Neural cell (in vitro differentiated cells): ENCODE measurements around the gene COPS7A. TPM values are rescaled to one million over a fixed set of nuclear protein-coding genes. Genes with fewer than 3 reads are reported as not detected.

Experiments used
- H2AFZ ChIP-seq: fragments of 200-600, 300-800 bp; sonication (generic), shearing (Covaris generic); 2 replicates; pipeline ENCODE4 v1.6.0; 2014; ENCODE audit warnings: low read depth, mild to moderate bottlenecking, antibody characterized with exemption, low read length, moderate library complexity
- H3F3A ChIP-seq: fragments of 200-600 bp; shearing (Covaris generic); 2 replicates; pipeline ENCODE4 v1.6.1; 2016; ENCODE audit warnings: mild to moderate bottlenecking, moderate library complexity, mixed read lengths, antibody characterized with exemption, low read length; ENCODE audit not compliant: insufficient read depth, poor library complexity, severe bottlenecking
- H3K27ac ChIP-seq: fragments of 200-600, 300-800 bp; sonication (generic), shearing (Covaris generic); 2 replicates; pipeline ENCODE4 v1.5.1; 2014; ENCODE audit warnings: mild to moderate bottlenecking, low read length, moderate library complexity
- H3K27me3 ChIP-seq: fragments of 300-800, 200-600 bp; sonication (generic), shearing (Covaris generic); 2 replicates; pipeline ENCODE4 v1.6.0; 2014; ENCODE audit warnings: mild to moderate bottlenecking, low read depth, low read length, moderate library complexity; ENCODE audit not compliant: insufficient read depth
- H3K36me3 ChIP-seq: fragments of 300-800, 200-600 bp; sonication (generic), shearing (Covaris generic); 2 replicates; pipeline ENCODE4 v1.5.1; 2014; ENCODE audit warnings: mild to moderate bottlenecking, antibody characterized with exemption, low read length, moderate library complexity; ENCODE audit not compliant: insufficient read depth
- H3K4me2 ChIP-seq: fragments of 300-800, 200-600 bp; sonication (generic), shearing (Covaris generic); 2 replicates; pipeline ENCODE4 v1.6.0; 2014; ENCODE audit warnings: mild to moderate bottlenecking, low read length
- H3K4me3 ChIP-seq: fragments of 300-800, 200-600 bp; sonication (generic), shearing (Covaris generic); 2 replicates; pipeline ENCODE4 v1.5.1; 2014; ENCODE audit warnings: mild to moderate bottlenecking, low read length, moderate library complexity
- H3K79me2 ChIP-seq: fragments of 200-600 bp; shearing (Covaris generic); replicated peaks from 2 replicates; pipeline ENCODE4 v1.6.0; 2014; ENCODE audit warnings: mild to moderate bottlenecking, low read length, moderate library complexity; ENCODE audit not compliant: insufficient read depth
- H3K9ac ChIP-seq: fragments of 300-800, 200-600 bp; sonication (generic), shearing (Covaris generic); 2 replicates; pipeline ENCODE4 v1.6.1; 2016; ENCODE audit warnings: mild to moderate bottlenecking, low read length, mixed read lengths
- H3K9me2 ChIP-seq: fragments of 200-600 bp; shearing (Covaris generic); 2 replicates; pipeline ENCODE4 v1.6.1; 2016; ENCODE audit warnings: mild to moderate bottlenecking, low read length, mixed read lengths; ENCODE audit not compliant: insufficient read depth
- H3K9me3 ChIP-seq: fragments of 200-600, 300-800 bp; sonication (generic), shearing (Covaris generic); 2 replicates; pipeline ENCODE4 v1.6.1; 2016; ENCODE audit warnings: mild to moderate bottlenecking, mixed run types, low read length, moderate library complexity, mixed read lengths
- H4K20me1 ChIP-seq: fragments of 200-600 bp; shearing (Covaris generic); 2 replicates; pipeline ENCODE4 v1.6.1; 2016; ENCODE audit warnings: mild to moderate bottlenecking, mixed run types; ENCODE audit not compliant: insufficient read depth
- EP300 ChIP-seq: fragments of 450-650 bp; conservative IDR thresholded peaks from 2 replicates; pipeline ENCODE4 v1.6.1; 2014; ENCODE audit warnings: antibody characterized with exemption, mild to moderate bottlenecking, moderate library complexity; ENCODE audit not compliant: poor library complexity, severe bottlenecking
- EZH2 ChIP-seq: fragments of 200-600, 300-800 bp; shearing (Covaris generic), sonication (generic); IDR thresholded peaks from 2 replicates; pipeline ENCODE4 v1.6.1; 2014; ENCODE audit warnings: antibody characterized with exemption, low read length, borderline replicate concordance, mild to moderate bottlenecking; ENCODE audit not compliant: insufficient read depth, poor library complexity, severe bottlenecking
- MXI1 ChIP-seq: fragments of 450-650 bp; conservative IDR thresholded peaks from 2 replicates; pipeline ENCODE4 v1.6.1; 2014; ENCODE audit warnings: antibody characterized with exemption, mild to moderate bottlenecking; ENCODE audit not compliant: poor library complexity, severe bottlenecking
- POLR2AphosphoS5 ChIP-seq: IDR thresholded peaks from 2 replicates; pipeline ENCODE4 v1.6.1; 2012
- RAD21 ChIP-seq: fragments of 450-650 bp; conservative IDR thresholded peaks from 2 replicates; pipeline ENCODE4 v1.6.1; 2014; ENCODE audit warnings: antibody characterized with exemption, mild to moderate bottlenecking, moderate library complexity
- SMC3 ChIP-seq: fragments of 450-650 bp; conservative IDR thresholded peaks from 2 replicates; pipeline ENCODE4 v1.6.1; 2014; ENCODE audit warnings: antibody characterized with exemption, mild to moderate bottlenecking, moderate library complexity; ENCODE audit not compliant: poor library complexity
- TAF1 ChIP-seq: IDR thresholded peaks from 2 replicates; pipeline ENCODE4 v1.6.1; 2012; ENCODE audit warnings: low read depth
- polyA plus RNA-seq: library from polyadenylated mRNA; depleted of rRNA; stranded (reverse); fragments of >200 nt; gene quantifications from 2 replicates; pipeline ENCODE4 v1.2.3, GENCODE V29; 2014
- TF ChIP-seq, protein P1 (sequence below): IDR thresholded peaks from 2 replicates; pipeline ENCODE4 v1.6.1; 2012; ENCODE audit warnings: borderline replicate concordance
- TF ChIP-seq, protein P2 (sequence below): fragments of 450-650 bp; IDR thresholded peaks from 2 replicates; pipeline ENCODE4 v1.5.1; 2014; ENCODE audit warnings: antibody characterized with exemption, mild to moderate bottlenecking, moderate library complexity; ENCODE audit not compliant: poor library complexity, severe bottlenecking

Gene COPS7A
- polyA plus RNA-seq, 1 donor from 2014 or later, result 45.8 TPM

DNA sequence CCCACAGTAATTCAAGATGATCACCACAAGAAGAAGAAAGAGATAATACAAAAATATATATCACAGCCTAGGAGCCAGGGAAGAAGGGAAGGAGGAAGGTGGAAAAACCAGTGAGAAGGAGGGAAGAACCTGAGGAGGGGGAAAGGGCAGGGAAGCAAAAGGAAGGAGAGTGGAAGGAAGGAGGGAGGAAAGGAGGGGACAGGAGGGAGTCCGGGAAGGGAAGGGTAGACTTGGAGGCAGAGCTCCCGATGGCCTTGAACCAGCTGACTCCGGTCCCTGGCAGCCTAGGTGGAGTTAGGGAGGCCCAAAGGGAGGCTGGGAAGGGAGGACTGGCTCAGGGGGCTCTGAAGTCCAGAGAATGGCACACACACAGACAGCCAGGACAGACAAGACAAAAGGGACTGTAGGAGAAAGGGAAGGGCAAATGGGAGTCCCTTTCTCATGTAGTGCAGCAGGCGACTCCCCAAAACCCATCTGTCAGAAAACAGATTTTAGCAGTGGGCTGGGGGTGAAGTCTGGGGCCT lies 30.0 kb upstream of the COPS7A start:
- Histone ChIP-seq H3K27me3 (no peaks in the 10 kb centered on the region), H3K9me3 (no peaks in the 10 kb centered on the region), H3K27ac (no peak overlapping the region), H3K9me2 (no peaks in the 10 kb centered on the region), H3K4me2 (no peak overlapping the region), H3K9ac (no peak overlapping the region), H3K36me3 (no peaks in the 10 kb centered on the region), H3K79me2 (peaks cover 9% of the 10 kb centered on the region), H2AFZ (no peak overlapping the region), H3K4me3 (no peak overlapping the region), H4K20me1 (no peaks in the 10 kb centered on the region), H3F3A (no peaks in the 10 kb centered on the region)
- TF ChIP-seq, protein P1, sequence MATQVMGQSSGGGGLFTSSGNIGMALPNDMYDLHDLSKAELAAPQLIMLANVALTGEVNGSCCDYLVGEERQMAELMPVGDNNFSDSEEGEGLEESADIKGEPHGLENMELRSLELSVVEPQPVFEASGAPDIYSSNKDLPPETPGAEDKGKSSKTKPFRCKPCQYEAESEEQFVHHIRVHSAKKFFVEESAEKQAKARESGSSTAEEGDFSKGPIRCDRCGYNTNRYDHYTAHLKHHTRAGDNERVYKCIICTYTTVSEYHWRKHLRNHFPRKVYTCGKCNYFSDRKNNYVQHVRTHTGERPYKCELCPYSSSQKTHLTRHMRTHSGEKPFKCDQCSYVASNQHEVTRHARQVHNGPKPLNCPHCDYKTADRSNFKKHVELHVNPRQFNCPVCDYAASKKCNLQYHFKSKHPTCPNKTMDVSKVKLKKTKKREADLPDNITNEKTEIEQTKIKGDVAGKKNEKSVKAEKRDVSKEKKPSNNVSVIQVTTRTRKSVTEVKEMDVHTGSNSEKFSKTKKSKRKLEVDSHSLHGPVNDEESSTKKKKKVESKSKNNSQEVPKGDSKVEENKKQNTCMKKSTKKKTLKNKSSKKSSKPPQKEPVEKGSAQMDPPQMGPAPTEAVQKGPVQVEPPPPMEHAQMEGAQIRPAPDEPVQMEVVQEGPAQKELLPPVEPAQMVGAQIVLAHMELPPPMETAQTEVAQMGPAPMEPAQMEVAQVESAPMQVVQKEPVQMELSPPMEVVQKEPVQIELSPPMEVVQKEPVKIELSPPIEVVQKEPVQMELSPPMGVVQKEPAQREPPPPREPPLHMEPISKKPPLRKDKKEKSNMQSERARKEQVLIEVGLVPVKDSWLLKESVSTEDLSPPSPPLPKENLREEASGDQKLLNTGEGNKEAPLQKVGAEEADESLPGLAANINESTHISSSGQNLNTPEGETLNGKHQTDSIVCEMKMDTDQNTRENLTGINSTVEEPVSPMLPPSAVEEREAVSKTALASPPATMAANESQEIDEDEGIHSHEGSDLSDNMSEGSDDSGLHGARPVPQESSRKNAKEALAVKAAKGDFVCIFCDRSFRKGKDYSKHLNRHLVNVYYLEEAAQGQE, result no peak
- no peak for TF ChIP-seq POLR2AphosphoS5
- TF ChIP-seq RAD21, result no peak
- TF ChIP-seq, protein P2, sequence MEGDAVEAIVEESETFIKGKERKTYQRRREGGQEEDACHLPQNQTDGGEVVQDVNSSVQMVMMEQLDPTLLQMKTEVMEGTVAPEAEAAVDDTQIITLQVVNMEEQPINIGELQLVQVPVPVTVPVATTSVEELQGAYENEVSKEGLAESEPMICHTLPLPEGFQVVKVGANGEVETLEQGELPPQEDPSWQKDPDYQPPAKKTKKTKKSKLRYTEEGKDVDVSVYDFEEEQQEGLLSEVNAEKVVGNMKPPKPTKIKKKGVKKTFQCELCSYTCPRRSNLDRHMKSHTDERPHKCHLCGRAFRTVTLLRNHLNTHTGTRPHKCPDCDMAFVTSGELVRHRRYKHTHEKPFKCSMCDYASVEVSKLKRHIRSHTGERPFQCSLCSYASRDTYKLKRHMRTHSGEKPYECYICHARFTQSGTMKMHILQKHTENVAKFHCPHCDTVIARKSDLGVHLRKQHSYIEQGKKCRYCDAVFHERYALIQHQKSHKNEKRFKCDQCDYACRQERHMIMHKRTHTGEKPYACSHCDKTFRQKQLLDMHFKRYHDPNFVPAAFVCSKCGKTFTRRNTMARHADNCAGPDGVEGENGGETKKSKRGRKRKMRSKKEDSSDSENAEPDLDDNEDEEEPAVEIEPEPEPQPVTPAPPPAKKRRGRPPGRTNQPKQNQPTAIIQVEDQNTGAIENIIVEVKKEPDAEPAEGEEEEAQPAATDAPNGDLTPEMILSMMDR, result no peak
- TF ChIP-seq SMC3, result no peak
- TF ChIP-seq EP300, result no peak
- TF ChIP-seq TAF1, result no peak
- no peak for TF ChIP-seq EZH2
- no peak for TF ChIP-seq MXI1

DNA sequence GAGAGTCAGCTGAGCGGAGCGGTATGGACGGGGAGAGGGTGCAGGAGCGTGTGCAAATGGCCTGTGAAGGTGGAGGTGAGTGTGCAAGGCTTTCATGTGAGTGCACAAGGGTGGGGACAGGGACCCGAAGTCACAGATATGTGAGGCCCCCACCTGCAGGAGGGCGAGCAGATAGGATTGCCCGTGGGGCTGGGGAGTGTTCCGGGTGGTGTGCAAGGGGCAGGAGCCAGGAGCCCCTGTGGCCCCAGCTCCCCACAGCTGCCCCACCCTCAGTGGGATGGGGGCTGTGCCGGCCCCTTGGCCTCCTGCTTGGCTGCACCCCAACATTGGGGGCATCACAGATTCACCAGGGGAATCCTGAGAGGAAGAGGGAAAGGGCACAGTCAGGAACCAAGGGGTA lies 29.1 kb upstream of the COPS7A start:
- no peak overlapping the region for H3K4me3 ChIP-seq
- H3K9ac ChIP-seq, result no peak overlapping the region
- no peak overlapping the region for H3K4me2 ChIP-seq
- no peaks in the 10 kb centered on the region for H3K9me2 ChIP-seq
- H3K9me3 ChIP-seq, result no peaks in the 10 kb centered on the region
- H4K20me1 ChIP-seq, result no peaks in the 10 kb centered on the region
- H3K79me2 ChIP-seq, result peaks cover 7% of the 10 kb centered on the region
- H3F3A ChIP-seq, result no peaks in the 10 kb centered on the region
- no peak overlapping the region for H2AFZ ChIP-seq
- H3K36me3 ChIP-seq, result no peaks in the 10 kb centered on the region
- no peak overlapping the region for H3K27ac ChIP-seq
- H3K27me3 ChIP-seq, result no peaks in the 10 kb centered on the region
- TF ChIP-seq, protein P2, result no peak
- TF ChIP-seq TAF1, result no peak
- TF ChIP-seq, protein P1, result no peak
- TF ChIP-seq SMC3, result no peak
- no peak for TF ChIP-seq MXI1
- no peak for TF ChIP-seq RAD21
- no peak for TF ChIP-seq EZH2
- TF ChIP-seq EP300, result no peak
